C4-2B (cell line): ENCODE measurements around the gene BRIP1.

Source experiments
- H3K27ac ChIP-seq: fragments of 450-650 bp; 2 replicates; pipeline ENCODE4 v1.5.1; 2017
- CTCF ChIP-seq: fragments of 450-650 bp; conservative IDR thresholded peaks from 2 replicates; pipeline ENCODE4 v1.5.1; 2017; ENCODE audit warnings: mild to moderate bottlenecking
- ZFX ChIP-seq: fragments of 450-650 bp; IDR thresholded peaks from 2 replicates; pipeline ENCODE4 v1.6.1; 2017

The BRIP1 gene

GRCh38 chr17:61710546-61710945 lies 152.8 kb downstream of the BRIP1 start:
- TF ChIP-seq ZFX (no peak), CTCF (no peak)

GRCh38 chr17:61709567-61709966 lies 153.8 kb downstream of the BRIP1 start:
- H3K27ac ChIP-seq = no peak overlapping the region
- no peak for TF ChIP-seq CTCF
- TF ChIP-seq ZFX = no peak

More at GRCh38 chr17:61710546-61710945, 152.8 kb downstream of the BRIP1 start:
- no peak overlapping the region for H3K27ac ChIP-seq

- no peak overlapping the region for H3K27ac ChIP-seq
- TF ChIP-seq ZFX (no peak), CTCF (no peak)
Observed at GRCh38 chr17:61704935-61705449, 158.3 kb downstream of the BRIP1 start.

- TF ChIP-seq CTCF (no peak), ZFX (no peak)
- H3K27ac ChIP-seq = no peak overlapping the region
Observed at GRCh38 chr17:61702450-61702849, 160.9 kb downstream of the BRIP1 start.

GRCh38 chr17:61701978-61702377 lies 161.3 kb downstream of the BRIP1 start:
- TF ChIP-seq CTCF (no peak), ZFX (no peak)
- no peak overlapping the region for H3K27ac ChIP-seq

- no peak overlapping the region for H3K27ac ChIP-seq
- TF ChIP-seq ZFX = no peak
- TF ChIP-seq CTCF = no peak
Observed at GRCh38 chr17:61701334-61701733, 162.0 kb downstream of the BRIP1 start.

GRCh38 chr17:61700252-61700651 lies 163.1 kb downstream of the BRIP1 start:
- TF ChIP-seq ZFX = no peak
- TF ChIP-seq CTCF = no peak
- no peak overlapping the region for H3K27ac ChIP-seq
